Measurements from ENCODE around the gene ETNK2. TPM values are rescaled to one million over a fixed set of nuclear protein-coding genes. Genes with fewer than 3 reads are reported as not detected.

ETNK2 gene
- total and polyA plus RNA-seq, 2 of the 13 experiments (the other 11 are each of a cell fraction or from before 2014, with no cell fraction given) = 15.5 to 42.8 TPM

DNA sequence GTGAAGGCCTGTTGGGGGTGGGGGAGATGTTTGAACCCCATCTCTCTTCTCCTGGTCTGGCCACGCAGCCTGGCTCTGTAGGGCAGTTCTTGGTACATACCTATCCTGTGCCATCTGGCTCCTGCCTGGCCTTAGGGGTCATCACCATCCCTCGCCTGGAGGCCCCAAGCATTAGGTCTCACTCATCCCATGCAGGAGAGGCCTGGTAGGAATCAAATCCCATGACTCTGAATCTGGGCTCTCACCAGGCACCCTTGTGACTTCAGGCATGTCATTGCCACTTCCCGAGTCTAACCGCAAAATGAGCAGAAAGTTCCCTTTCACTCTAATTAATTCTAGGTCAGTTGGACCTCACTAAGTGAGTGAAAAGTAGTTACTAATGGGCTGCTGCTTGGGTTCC is 37.2 kb downstream of the ETNK2 start:
- POLR2A ChIA-PET = no interaction called here
- peaks cover 2% of the 10 kb centered on the region; the same call in 1 of the 2 replicates for H3K4me1 ChIP-seq (ENCODE audit: insufficient read depth, low read length)
- H3K4me2 ChIP-seq (ENCODE audit: low read depth, low read length) = no peak overlapping the region
- peaks cover 30 to 52% of the 10 kb centered on the region in 2 experiments for H3K36me3 ChIP-seq (replicated peaks in 1 of 2; ENCODE audit: control insufficient read depth in 1 of 2, insufficient read depth in 2 of 2, low read length in 2 of 2)
- no TSS peak for BruUV-seq (replicated peaks)
- H3K9ac ChIP-seq (ENCODE audit: insufficient read depth, low read depth, low read length) = no peak overlapping the region
- FAIRE-seq (no peak), ATAC-seq (no peak), DNase-seq (ENCODE audit: low spot score) (no peak)
- no peak overlapping the region for H3K27ac ChIP-seq (ENCODE audit: extremely low read length, insufficient read depth, low read length)
- intact Hi-C loops (cut with micrococcal nuclease; ENCODE audit: unreplicated experiment) (no loop called here), in situ Hi-C loops (cut with HindIII; ENCODE audit: extremely low pct_ligation_motif_present, low pct_unique_long_range_greater_than_20kb) (no loop called here)
- 100% methylated on average over 2 of the region's 4 CpGs for WGBS (ENCODE audit: low lambda C conversion rate)
- no peaks in the 10 kb centered on the region for H3K27me3 ChIP-seq (ENCODE audit: control insufficient read depth in 1 of 2, insufficient read depth in 2 of 2, low read length in 2 of 2)
- no peaks in the 10 kb centered on the region for H4K20me1 ChIP-seq (ENCODE audit: insufficient read depth, low read length)
- no peak overlapping the region for H3K4me3 ChIP-seq (replicated peaks in 1 of 3; ENCODE audit: insufficient read depth in 1 of 3, low read depth in 2 of 3, low read length in 3 of 3)
- CTCF ChIA-PET (ENCODE audit: low intra/inter-chr PET ratio, low total read pairs) = no interaction called here
- H3K79me2 ChIP-seq (ENCODE audit: insufficient read depth, low read length) = peaks cover 19% of the 10 kb centered on the region
- no peaks in the 10 kb centered on the region for H3K9me3 ChIP-seq (ENCODE audit: low read length)
- no peak overlapping the region for H2AFZ ChIP-seq (ENCODE audit: low read length)
- TF ChIP-seq, protein P1, sequence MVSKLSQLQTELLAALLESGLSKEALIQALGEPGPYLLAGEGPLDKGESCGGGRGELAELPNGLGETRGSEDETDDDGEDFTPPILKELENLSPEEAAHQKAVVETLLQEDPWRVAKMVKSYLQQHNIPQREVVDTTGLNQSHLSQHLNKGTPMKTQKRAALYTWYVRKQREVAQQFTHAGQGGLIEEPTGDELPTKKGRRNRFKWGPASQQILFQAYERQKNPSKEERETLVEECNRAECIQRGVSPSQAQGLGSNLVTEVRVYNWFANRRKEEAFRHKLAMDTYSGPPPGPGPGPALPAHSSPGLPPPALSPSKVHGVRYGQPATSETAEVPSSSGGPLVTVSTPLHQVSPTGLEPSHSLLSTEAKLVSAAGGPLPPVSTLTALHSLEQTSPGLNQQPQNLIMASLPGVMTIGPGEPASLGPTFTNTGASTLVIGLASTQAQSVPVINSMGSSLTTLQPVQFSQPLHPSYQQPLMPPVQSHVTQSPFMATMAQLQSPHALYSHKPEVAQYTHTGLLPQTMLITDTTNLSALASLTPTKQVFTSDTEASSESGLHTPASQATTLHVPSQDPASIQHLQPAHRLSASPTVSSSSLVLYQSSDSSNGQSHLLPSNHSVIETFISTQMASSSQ (IDR thresholded peaks at IDR 0.05; ENCODE audit: low read depth) = no peak
- TF ChIP-seq, protein P1 (CRISPR knock-in tag; IDR thresholded peaks at IDR 0.05; ENCODE audit: borderline replicate concordance) = no peak
- no peak for TF ChIP-seq ZSCAN21 (CRISPR knock-in tag; IDR thresholded peaks at IDR 0.05; ENCODE audit: borderline replicate concordance)
- TF ChIP-seq, protein P2, sequence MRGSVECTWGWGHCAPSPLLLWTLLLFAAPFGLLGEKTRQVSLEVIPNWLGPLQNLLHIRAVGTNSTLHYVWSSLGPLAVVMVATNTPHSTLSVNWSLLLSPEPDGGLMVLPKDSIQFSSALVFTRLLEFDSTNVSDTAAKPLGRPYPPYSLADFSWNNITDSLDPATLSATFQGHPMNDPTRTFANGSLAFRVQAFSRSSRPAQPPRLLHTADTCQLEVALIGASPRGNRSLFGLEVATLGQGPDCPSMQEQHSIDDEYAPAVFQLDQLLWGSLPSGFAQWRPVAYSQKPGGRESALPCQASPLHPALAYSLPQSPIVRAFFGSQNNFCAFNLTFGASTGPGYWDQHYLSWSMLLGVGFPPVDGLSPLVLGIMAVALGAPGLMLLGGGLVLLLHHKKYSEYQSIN (CRISPR knock-in tag; IDR thresholded peaks at IDR 0.05; ENCODE audit: borderline replicate concordance) = no peak
- no peak for TF ChIP-seq KAT2B (IDR thresholded peaks at IDR 0.05; ENCODE audit: borderline replicate concordance, low read depth, low read length)
- TF ChIP-seq, protein P3, sequence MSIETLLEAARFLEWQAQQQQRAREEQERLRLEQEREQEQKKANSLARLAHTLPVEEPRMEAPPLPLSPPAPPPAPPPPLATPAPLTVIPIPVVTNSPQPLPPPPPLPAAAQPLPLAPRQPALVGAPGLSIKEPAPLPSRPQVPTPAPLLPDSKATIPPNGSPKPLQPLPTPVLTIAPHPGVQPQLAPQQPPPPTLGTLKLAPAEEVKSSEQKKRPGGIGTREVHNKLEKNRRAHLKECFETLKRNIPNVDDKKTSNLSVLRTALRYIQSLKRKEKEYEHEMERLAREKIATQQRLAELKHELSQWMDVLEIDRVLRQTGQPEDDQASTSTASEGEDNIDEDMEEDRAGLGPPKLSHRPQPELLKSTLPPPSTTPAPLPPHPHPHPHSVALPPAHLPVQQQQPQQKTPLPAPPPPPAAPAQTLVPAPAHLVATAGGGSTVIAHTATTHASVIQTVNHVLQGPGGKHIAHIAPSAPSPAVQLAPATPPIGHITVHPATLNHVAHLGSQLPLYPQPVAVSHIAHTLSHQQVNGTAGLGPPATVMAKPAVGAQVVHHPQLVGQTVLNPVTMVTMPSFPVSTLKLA (IDR thresholded peaks at IDR 0.05) = no peak
- TF ChIP-seq, protein P4, sequence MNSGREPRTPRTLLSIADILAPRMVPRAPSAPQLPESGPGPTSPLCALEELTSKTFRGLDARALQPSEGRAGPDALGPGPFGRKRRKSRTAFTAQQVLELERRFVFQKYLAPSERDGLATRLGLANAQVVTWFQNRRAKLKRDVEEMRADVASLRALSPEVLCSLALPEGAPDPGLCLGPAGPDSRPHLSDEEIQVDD (CRISPR knock-in tag; IDR thresholded peaks at IDR 0.05; ENCODE audit: borderline replicate concordance) = no peak
- TF ChIP-seq ZNF12 (CRISPR knock-in tag; IDR thresholded peaks at IDR 0.05) = no peak
- no peak for TF ChIP-seq ZNF143 (CRISPR knock-in tag; IDR thresholded peaks at IDR 0.05)
- TF ChIP-seq FOXK1 (CRISPR knock-in tag; IDR thresholded peaks at IDR 0.05; ENCODE audit: borderline replicate concordance, low read depth) = no peak
- no peak for TF ChIP-seq RFXAP (CRISPR knock-in tag; IDR thresholded peaks at IDR 0.05; ENCODE audit: borderline replicate concordance)
- TF ChIP-seq, protein P5, sequence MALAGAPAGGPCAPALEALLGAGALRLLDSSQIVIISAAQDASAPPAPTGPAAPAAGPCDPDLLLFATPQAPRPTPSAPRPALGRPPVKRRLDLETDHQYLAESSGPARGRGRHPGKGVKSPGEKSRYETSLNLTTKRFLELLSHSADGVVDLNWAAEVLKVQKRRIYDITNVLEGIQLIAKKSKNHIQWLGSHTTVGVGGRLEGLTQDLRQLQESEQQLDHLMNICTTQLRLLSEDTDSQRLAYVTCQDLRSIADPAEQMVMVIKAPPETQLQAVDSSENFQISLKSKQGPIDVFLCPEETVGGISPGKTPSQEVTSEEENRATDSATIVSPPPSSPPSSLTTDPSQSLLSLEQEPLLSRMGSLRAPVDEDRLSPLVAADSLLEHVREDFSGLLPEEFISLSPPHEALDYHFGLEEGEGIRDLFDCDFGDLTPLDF (CRISPR knock-in tag; IDR thresholded peaks at IDR 0.05) = no peak
- TF ChIP-seq, protein P6, sequence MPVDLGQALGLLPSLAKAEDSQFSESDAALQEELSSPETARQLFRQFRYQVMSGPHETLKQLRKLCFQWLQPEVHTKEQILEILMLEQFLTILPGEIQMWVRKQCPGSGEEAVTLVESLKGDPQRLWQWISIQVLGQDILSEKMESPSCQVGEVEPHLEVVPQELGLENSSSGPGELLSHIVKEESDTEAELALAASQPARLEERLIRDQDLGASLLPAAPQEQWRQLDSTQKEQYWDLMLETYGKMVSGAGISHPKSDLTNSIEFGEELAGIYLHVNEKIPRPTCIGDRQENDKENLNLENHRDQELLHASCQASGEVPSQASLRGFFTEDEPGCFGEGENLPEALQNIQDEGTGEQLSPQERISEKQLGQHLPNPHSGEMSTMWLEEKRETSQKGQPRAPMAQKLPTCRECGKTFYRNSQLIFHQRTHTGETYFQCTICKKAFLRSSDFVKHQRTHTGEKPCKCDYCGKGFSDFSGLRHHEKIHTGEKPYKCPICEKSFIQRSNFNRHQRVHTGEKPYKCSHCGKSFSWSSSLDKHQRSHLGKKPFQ (CRISPR knock-in tag; IDR thresholded peaks at IDR 0.05; ENCODE audit: insufficient replicate concordance) = no peak
- TF ChIP-seq ISL2 (CRISPR knock-in tag; IDR thresholded peaks at IDR 0.05) = no peak
